ENCODE data around the gene ARF3. TPM values are rescaled to one million over a fixed set of nuclear protein-coding genes. Genes with fewer than 3 reads are reported as not detected.

Gene ARF3
- polyA plus RNA-seq, 1 of the 3 experiments (the other 2 are of a cell fraction) = 204 TPM

DNA sequence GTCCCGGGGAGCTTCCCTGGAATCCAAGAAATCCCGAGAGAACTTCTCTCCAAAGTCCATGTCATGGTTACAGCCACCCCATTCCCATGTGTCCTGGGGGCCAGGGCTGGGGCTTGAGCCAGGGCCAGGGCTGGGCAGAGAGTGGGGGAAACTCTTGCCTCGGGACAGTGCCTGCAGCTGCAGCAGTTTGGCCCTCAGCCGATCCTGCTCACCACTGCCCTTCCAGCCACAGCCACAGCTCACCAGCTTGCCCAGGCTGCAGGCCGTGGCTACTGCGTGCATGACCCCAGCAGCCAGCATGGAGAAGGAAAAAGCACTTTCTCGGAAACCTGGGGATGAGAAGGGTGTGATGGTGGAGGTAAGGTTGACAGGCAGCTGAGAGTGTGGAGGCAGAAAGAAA lies 10.7 kb upstream of the ARF3 start:
- ChIA-PET CTCF (interaction anchor here (1.0 to 32.2 kb wide), 8 partner anchors 10 to 115 kb away, joined by 3 to 935 read pairs (median 4); partner anchors contain the start of genes ARF3, DDN and WNT1), POLR2A (no interaction called here)
- TF ChIP-seq TAF1 (IDR thresholded peaks at IDR 0.05; ENCODE audit: borderline replicate concordance, low read depth, low read length) (no peak), RXRA (IDR thresholded peaks at IDR 0.05; ENCODE audit: borderline replicate concordance, low read depth) (no peak), FOSL2 (IDR thresholded peaks at IDR 0.05; ENCODE audit: borderline replicate concordance, low read depth) (no peak), GATA2 (CRISPR knock-in tag; IDR thresholded peaks at IDR 0.05) (no peak), EZH2phosphoT487 (IDR thresholded peaks at IDR 0.05; ENCODE audit: borderline replicate concordance, low read depth) (no peak), CHD2 (IDR thresholded peaks at IDR 0.05; ENCODE audit: low read length, partially characterized antibody) (no peak), TEAD4 (IDR thresholded peaks at IDR 0.05; ENCODE audit: borderline replicate concordance, insufficient read depth) (no peak), EP300 (IDR thresholded peaks at IDR 0.05; ENCODE audit: borderline replicate concordance in 1 of 2, low read depth in 1 of 2, low read length in 1 of 2) (no peak), NRF1 (IDR thresholded peaks at IDR 0.05; ENCODE audit: low read depth, low read length) (no peak)
- TF ChIP-seq, protein P1, sequence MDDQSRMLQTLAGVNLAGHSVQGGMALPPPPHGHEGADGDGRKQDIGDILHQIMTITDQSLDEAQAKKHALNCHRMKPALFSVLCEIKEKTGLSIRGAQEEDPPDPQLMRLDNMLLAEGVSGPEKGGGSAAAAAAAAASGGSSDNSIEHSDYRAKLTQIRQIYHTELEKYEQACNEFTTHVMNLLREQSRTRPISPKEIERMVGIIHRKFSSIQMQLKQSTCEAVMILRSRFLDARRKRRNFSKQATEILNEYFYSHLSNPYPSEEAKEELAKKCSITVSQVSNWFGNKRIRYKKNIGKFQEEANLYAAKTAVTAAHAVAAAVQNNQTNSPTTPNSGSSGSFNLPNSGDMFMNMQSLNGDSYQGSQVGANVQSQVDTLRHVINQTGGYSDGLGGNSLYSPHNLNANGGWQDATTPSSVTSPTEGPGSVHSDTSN (IDR thresholded peaks at IDR 0.05) = no peak
- TF ChIP-seq, protein P2, sequence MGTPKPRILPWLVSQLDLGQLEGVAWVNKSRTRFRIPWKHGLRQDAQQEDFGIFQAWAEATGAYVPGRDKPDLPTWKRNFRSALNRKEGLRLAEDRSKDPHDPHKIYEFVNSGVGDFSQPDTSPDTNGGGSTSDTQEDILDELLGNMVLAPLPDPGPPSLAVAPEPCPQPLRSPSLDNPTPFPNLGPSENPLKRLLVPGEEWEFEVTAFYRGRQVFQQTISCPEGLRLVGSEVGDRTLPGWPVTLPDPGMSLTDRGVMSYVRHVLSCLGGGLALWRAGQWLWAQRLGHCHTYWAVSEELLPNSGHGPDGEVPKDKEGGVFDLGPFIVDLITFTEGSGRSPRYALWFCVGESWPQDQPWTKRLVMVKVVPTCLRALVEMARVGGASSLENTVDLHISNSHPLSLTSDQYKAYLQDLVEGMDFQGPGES (IDR thresholded peaks at IDR 0.05; ENCODE audit: low read depth, low read length) = no peak
- TF ChIP-seq, protein P3, sequence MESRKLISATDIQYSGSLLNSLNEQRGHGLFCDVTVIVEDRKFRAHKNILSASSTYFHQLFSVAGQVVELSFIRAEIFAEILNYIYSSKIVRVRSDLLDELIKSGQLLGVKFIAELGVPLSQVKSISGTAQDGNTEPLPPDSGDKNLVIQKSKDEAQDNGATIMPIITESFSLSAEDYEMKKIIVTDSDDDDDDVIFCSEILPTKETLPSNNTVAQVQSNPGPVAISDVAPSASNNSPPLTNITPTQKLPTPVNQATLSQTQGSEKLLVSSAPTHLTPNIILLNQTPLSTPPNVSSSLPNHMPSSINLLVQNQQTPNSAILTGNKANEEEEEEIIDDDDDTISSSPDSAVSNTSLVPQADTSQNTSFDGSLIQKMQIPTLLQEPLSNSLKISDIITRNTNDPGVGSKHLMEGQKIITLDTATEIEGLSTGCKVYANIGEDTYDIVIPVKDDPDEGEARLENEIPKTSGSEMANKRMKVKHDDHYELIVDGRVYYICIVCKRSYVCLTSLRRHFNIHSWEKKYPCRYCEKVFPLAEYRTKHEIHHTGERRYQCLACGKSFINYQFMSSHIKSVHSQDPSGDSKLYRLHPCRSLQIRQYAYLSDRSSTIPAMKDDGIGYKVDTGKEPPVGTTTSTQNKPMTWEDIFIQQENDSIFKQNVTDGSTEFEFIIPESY (IDR thresholded peaks at IDR 0.05; ENCODE audit: borderline replicate concordance, low read depth) = no peak
- TF ChIP-seq, protein P4, sequence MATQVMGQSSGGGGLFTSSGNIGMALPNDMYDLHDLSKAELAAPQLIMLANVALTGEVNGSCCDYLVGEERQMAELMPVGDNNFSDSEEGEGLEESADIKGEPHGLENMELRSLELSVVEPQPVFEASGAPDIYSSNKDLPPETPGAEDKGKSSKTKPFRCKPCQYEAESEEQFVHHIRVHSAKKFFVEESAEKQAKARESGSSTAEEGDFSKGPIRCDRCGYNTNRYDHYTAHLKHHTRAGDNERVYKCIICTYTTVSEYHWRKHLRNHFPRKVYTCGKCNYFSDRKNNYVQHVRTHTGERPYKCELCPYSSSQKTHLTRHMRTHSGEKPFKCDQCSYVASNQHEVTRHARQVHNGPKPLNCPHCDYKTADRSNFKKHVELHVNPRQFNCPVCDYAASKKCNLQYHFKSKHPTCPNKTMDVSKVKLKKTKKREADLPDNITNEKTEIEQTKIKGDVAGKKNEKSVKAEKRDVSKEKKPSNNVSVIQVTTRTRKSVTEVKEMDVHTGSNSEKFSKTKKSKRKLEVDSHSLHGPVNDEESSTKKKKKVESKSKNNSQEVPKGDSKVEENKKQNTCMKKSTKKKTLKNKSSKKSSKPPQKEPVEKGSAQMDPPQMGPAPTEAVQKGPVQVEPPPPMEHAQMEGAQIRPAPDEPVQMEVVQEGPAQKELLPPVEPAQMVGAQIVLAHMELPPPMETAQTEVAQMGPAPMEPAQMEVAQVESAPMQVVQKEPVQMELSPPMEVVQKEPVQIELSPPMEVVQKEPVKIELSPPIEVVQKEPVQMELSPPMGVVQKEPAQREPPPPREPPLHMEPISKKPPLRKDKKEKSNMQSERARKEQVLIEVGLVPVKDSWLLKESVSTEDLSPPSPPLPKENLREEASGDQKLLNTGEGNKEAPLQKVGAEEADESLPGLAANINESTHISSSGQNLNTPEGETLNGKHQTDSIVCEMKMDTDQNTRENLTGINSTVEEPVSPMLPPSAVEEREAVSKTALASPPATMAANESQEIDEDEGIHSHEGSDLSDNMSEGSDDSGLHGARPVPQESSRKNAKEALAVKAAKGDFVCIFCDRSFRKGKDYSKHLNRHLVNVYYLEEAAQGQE (IDR thresholded peaks at IDR 0.05; ENCODE audit: low read depth, low read length) = no peak
- TF ChIP-seq, protein P5, sequence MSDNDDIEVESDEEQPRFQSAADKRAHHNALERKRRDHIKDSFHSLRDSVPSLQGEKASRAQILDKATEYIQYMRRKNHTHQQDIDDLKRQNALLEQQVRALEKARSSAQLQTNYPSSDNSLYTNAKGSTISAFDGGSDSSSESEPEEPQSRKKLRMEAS (IDR thresholded peaks at IDR 0.05; ENCODE audit: low read depth) = no peak
- TF ChIP-seq, protein P6, sequence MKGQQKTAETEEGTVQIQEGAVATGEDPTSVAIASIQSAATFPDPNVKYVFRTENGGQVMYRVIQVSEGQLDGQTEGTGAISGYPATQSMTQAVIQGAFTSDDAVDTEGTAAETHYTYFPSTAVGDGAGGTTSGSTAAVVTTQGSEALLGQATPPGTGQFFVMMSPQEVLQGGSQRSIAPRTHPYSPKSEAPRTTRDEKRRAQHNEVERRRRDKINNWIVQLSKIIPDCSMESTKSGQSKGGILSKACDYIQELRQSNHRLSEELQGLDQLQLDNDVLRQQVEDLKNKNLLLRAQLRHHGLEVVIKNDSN (IDR thresholded peaks at IDR 0.05; ENCODE audit: borderline replicate concordance, low read depth) = no peak
- no peak overlapping the region for H2AFZ ChIP-seq (ENCODE audit: low read depth)
- H3K9me2 ChIP-seq = no peaks in the 10 kb centered on the region
- H3K27me3 ChIP-seq (ENCODE audit: insufficient read depth) = peaks cover 42% of the 10 kb centered on the region; the same call in 1 of the 2 replicates
- H3K27ac ChIP-seq (ENCODE audit: low read depth in 2 of 2, low read length in 1 of 2) = no peak overlapping the region
- no peak for DNase-seq
- 75% methylated on average over 7 of the region's 7 CpGs for WGBS (ENCODE audit: low lambda C conversion rate)
- no peaks in the 10 kb centered on the region for H3K79me2 ChIP-seq (ENCODE audit: insufficient read depth)
- H3K9ac ChIP-seq = no peak overlapping the region
- no peaks in the 10 kb centered on the region for H4K20me1 ChIP-seq (ENCODE audit: insufficient read depth)
- H3K4me3 ChIP-seq (ENCODE audit: low read depth in 2 of 2, low read length in 1 of 2) = no peak overlapping the region
- H3K36me3 ChIP-seq (replicated peaks in 1 of 2; ENCODE audit: control insufficient read depth in 1 of 2, insufficient read depth in 2 of 2, low read length in 1 of 2) = no peaks in the 10 kb centered on the region
- H3F3A ChIP-seq (replicated peaks; ENCODE audit: insufficient read depth) = peaks cover 3% of the 10 kb centered on the region
- H3K4me1 ChIP-seq (ENCODE audit: control insufficient read depth in 1 of 2, insufficient read depth in 2 of 2, low read depth in 1 of 2, low read length in 1 of 2) = peaks cover 0 to 13% of the 10 kb centered on the region in 2 experiments; a peak in 1 of 4 replicates
- H3K4me2 ChIP-seq = no peak overlapping the region
- no peaks in the 10 kb centered on the region for H3K9me3 ChIP-seq

Measured in SK-N-SH (cell line).